Gastroesophageal sphincter (tissue), 4 donors: ENCODE data around the gene BACH2. TPM values are rescaled to one million over a fixed set of nuclear protein-coding genes. Genes with fewer than 3 reads are reported as not detected.

Source experiments
- ATAC-seq: fragments of 150-250 bp; one replicate; pipeline ENCODE4 v1.9.1; 2016; ENCODE audit warnings: mild to moderate bottlenecking, moderate library complexity
- H3K27ac ChIP-seq, 4 donors: fragments of 200-600 bp; sonication (generic) in 3 of 4; 1 replicate in 3 of 4; 2 replicates in 1 of 4; pipeline ENCODE4 v1.5.1; 2016 to 2019
- H3K27me3 ChIP-seq: fragments of 200-600 bp; sonication (generic); one replicate; pipeline ENCODE4 v1.5.1; 2019
- H3K36me3 ChIP-seq, 2 donors: fragments of 200-600 bp; sonication (generic); one replicate each; pipeline ENCODE4 v1.5.1; 2019; ENCODE audit warnings: control low read depth in 1 of 2
- H3K4me1 ChIP-seq, 3 donors: fragments of 200-600 bp; sonication (generic); 1 replicate in 2 of 3; 2 replicates in 1 of 3; pipeline ENCODE4 v1.5.1; 2016 to 2019; ENCODE audit warnings: control low read depth in 2 of 3
- H3K4me3 ChIP-seq, 2 donors: fragments of 200-600 bp; sonication (generic); one replicate each; pipeline ENCODE4 v1.5.1; 2019; ENCODE audit warnings: mild to moderate bottlenecking in 1 of 2, moderate library complexity in 1 of 2
- H3K9me3 ChIP-seq, 3 donors: fragments of 200-600 bp; sonication (generic); one replicate each; pipeline ENCODE4 v1.5.1; 2017 to 2019; ENCODE audit warnings: control low read depth in 2 of 3
- EP300 ChIP-seq: sonication (generic); formaldehyde crosslinking; IDR thresholded peaks from one replicate; pipeline ENCODE4 v1.6.1; 2017; ENCODE audit warnings: antibody characterized with exemption, mild to moderate bottlenecking
- POLR2A ChIP-seq, 2 donors: fragments of 450-650 bp; IDR thresholded peaks; one replicate each; pipeline ENCODE4 v1.6.1; 2017; ENCODE audit warnings: antibody characterized with exemption in 2 of 2, mild to moderate bottlenecking in 2 of 2, moderate library complexity in 1 of 2
- POLR2AphosphoS5 ChIP-seq: sonication (generic); formaldehyde crosslinking; IDR thresholded peaks from one replicate; pipeline ENCODE4 v1.6.1; 2017; ENCODE audit warnings: antibody characterized with exemption
- WGBS, 2 donors: methylation state at CpG; one replicate each; pipeline ENCODE4 v1.1.5; 2018; ENCODE audit warnings: low coverage in 1 of 2; 5-methylcytosine and 5-hydroxymethylcytosine counted together
- total RNA-seq, 4 donors: library from RNA; depleted of rRNA; stranded (reverse); fragments of >200 nt; gene quantifications; one replicate each; pipeline ENCODE4 v1.1.0, GENCODE V29; 2016
- TF ChIP-seq, protein P1 (sequence below), 4 experiments: fragments of 200-600 bp in 2 of 4; fragments of 450-650 bp in 2 of 4; sonication (generic) in 1 of 4; IDR thresholded peaks; one replicate each; pipeline ENCODE4 v1.5.1; 2017 to 2019; ENCODE audit warnings: antibody characterized with exemption in 4 of 4, mild to moderate bottlenecking in 2 of 4, moderate library complexity in 2 of 4

Gene BACH2
- total RNA-seq, 4 donors from 2014 or later, result 3.5 to 10.4 (median 3.9) TPM

- 79 to 87% methylated on average over 5 to 7 of the region's 7 CpGs for WGBS, 2 donors
- ATAC-seq, result no peak
Measured at GRCh38 chr6:90044182-90044832, 252.3 kb downstream of the BACH2 start.

GRCh38 chr6:90040931-90041330, 255.7 kb downstream of the BACH2 start:
- H3K9me3 ChIP-seq, result no peaks in the 10 kb centered on the region
- 76 to 87% methylated on average over 4 of the region's 4 CpGs for WGBS, 2 donors
- TF ChIP-seq EP300 (no peak), POLR2A (IDR thresholded peaks at IDR 0.05) (no peak), POLR2AphosphoS5 (no peak)
- TF ChIP-seq, protein P1, sequence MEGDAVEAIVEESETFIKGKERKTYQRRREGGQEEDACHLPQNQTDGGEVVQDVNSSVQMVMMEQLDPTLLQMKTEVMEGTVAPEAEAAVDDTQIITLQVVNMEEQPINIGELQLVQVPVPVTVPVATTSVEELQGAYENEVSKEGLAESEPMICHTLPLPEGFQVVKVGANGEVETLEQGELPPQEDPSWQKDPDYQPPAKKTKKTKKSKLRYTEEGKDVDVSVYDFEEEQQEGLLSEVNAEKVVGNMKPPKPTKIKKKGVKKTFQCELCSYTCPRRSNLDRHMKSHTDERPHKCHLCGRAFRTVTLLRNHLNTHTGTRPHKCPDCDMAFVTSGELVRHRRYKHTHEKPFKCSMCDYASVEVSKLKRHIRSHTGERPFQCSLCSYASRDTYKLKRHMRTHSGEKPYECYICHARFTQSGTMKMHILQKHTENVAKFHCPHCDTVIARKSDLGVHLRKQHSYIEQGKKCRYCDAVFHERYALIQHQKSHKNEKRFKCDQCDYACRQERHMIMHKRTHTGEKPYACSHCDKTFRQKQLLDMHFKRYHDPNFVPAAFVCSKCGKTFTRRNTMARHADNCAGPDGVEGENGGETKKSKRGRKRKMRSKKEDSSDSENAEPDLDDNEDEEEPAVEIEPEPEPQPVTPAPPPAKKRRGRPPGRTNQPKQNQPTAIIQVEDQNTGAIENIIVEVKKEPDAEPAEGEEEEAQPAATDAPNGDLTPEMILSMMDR (IDR thresholded peaks at IDR 0.05), result no peak
- no peaks in the 10 kb centered on the region for H3K27me3 ChIP-seq
- H3K4me3 ChIP-seq, result no peak overlapping the region
- no peak overlapping the region for H3K27ac ChIP-seq
- H3K4me1 ChIP-seq, result no peaks in the 10 kb centered on the region
- ATAC-seq, result no peak
- H3K36me3 ChIP-seq, result no peaks in the 10 kb centered on the region

More at GRCh38 chr6:90044182-90044832, 252.3 kb downstream of the BACH2 start:
- Histone ChIP-seq H3K27ac (no peak overlapping the region), H3K4me1 (no peaks in the 10 kb centered on the region), H3K9me3 (no peaks in the 10 kb centered on the region), H3K27me3 (no peaks in the 10 kb centered on the region), H3K36me3 (no peaks in the 10 kb centered on the region), H3K4me3 (no peak overlapping the region)
- no peak for TF ChIP-seq POLR2A (IDR thresholded peaks at IDR 0.05)
- TF ChIP-seq POLR2AphosphoS5, result no peak
- no peak for TF ChIP-seq EP300
- TF ChIP-seq, protein P1 (IDR thresholded peaks at IDR 0.05), result no peak

- Histone ChIP-seq H3K36me3 (no peaks in the 10 kb centered on the region), H3K4me3 (no peak overlapping the region), H3K27ac (no peak overlapping the region), H3K27me3 (no peaks in the 10 kb centered on the region), H3K4me1 (no peaks in the 10 kb centered on the region), H3K9me3 (no peaks in the 10 kb centered on the region)
- TF ChIP-seq EP300, result no peak
- TF ChIP-seq POLR2AphosphoS5, result no peak
- no peak for TF ChIP-seq POLR2A (IDR thresholded peaks at IDR 0.05)
- TF ChIP-seq, protein P1 (IDR thresholded peaks at IDR 0.05), result no peak
- no peak for ATAC-seq
- 78% methylated on average over 2 of the region's 2 CpGs; no CpG with 5 or more reads in 1 of the 2 donors for WGBS, 2 donors
Measured at GRCh38 chr6:90039911-90040310, 256.7 kb downstream of the BACH2 start.

DNA sequence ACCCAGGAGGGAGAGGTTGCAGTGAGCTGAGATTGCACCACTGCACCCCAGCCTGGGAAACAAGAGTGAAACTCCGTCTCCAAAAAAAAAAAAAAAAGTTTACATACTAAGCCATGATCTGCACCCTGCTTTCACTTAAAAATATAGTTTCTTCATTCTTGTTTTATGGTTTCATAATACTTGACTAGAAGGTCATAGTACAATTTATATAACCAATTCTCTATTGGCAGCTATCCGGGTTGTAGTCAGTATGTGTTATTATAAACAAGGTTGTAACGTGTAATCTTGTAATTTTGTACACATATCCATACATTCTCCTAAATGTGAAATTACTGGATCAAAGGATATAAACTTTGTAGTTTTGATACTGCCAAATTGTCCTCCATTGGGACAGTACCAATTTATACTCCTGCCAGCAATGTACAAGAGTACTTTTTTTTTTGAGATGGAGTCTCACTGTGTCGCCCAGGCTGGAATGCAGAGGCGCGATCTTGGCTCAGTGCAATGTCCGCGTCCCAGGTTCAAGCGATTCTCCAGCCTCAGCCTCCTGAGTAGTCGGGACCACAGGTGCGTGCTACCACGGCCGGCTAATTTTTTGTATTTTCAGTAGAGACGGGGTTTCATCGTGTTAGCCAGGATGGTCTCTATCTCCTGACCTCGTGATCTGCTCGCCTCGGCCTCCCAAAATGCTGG, 257.5 kb downstream of the BACH2 start:
- Histone ChIP-seq H3K9me3 (no peaks in the 10 kb centered on the region), H3K27ac (no peak overlapping the region), H3K27me3 (no peaks in the 10 kb centered on the region), H3K4me3 (no peak overlapping the region), H3K4me1 (no peaks in the 10 kb centered on the region), H3K36me3 (no peaks in the 10 kb centered on the region)
- ATAC-seq, result no peak
- no peak for TF ChIP-seq EP300
- TF ChIP-seq, protein P1 (IDR thresholded peaks at IDR 0.05), result no peak
- no peak for TF ChIP-seq POLR2AphosphoS5
- no peak for TF ChIP-seq POLR2A (IDR thresholded peaks at IDR 0.05)
- WGBS, 2 donors, result 93% methylated on average over 7 to 8 of the region's 18 CpGs

DNA sequence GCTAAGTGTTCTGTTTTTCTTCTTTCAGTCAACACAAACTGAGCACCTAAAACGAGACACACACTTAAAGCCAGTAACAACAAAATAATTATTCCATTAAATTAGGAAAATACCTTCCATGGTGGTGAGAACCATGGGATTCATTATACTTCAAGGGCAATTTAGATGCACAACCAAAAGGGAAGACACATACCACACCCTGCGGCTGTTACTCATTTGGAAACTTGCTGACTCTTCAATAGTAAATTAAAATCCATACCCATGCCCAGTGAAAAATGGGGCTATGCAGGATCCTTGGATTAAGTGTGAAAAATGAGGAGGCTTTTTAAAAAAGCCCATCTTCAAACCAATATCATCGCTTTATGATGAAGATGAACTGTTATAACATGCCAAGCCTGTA, 259.7 kb downstream of the BACH2 start:
- no peak overlapping the region for H3K4me3 ChIP-seq
- no peaks in the 10 kb centered on the region for H3K9me3 ChIP-seq
- ATAC-seq, result no peak
- no peak overlapping the region for H3K27ac ChIP-seq
- WGBS, 2 donors, result 88 to 94% methylated on average over 3 of the region's 3 CpGs
- H3K4me1 ChIP-seq, result no peaks in the 10 kb centered on the region
- TF ChIP-seq, protein P1 (IDR thresholded peaks at IDR 0.05), result no peak
- TF ChIP-seq POLR2AphosphoS5, result no peak
- TF ChIP-seq POLR2A (IDR thresholded peaks at IDR 0.05), result no peak
- no peak for TF ChIP-seq EP300
- H3K36me3 ChIP-seq, result no peaks in the 10 kb centered on the region
- H3K27me3 ChIP-seq, result no peaks in the 10 kb centered on the region
